GM21360 (cell line): Measurements from ENCODE around the gene CHSY3.
A peak's percentile ranks its signal among the peaks of the same experiment; 100 is the strongest.

Source experiments
- ATAC-seq: cut with Tn5 transposase; IDR thresholded peaks from one replicate; pipeline ENCODE4 v1.9.1; 2021; ENCODE audit warnings: mild to moderate bottlenecking, moderate library complexity; ENCODE audit not compliant: unreplicated experiment

The CHSY3 gene

GRCh38 chr5:129945028-129945427, 40.8 kb downstream of the CHSY3 start:
- no peak for ATAC-seq

GRCh38 chr5:129945774-129946270, 41.6 kb downstream of the CHSY3 start:
- no peak for ATAC-seq

- no peak for ATAC-seq
Measured at GRCh38 chr5:129951039-129951438, 46.8 kb downstream of the CHSY3 start.

- ATAC-seq, result no peak
Measured at GRCh38 chr5:129958581-129958980, 54.3 kb downstream of the CHSY3 start.

- no peak for ATAC-seq
Measured at GRCh38 chr5:129960831-129961230, 56.6 kb downstream of the CHSY3 start.

GRCh38 chr5:129962506-129962905, 58.2 kb downstream of the CHSY3 start:
- no peak for ATAC-seq

GRCh38 chr5:129963359-129963758, 59.1 kb downstream of the CHSY3 start:
- no peak for ATAC-seq

- no peak for ATAC-seq
Measured at GRCh38 chr5:129966071-129966470, 61.8 kb downstream of the CHSY3 start.

- no peak for ATAC-seq
Measured at GRCh38 chr5:129971714-129972113, 67.4 kb downstream of the CHSY3 start.

GRCh38 chr5:129972465-129973141, 68.3 kb downstream of the CHSY3 start:
- no peak for ATAC-seq

- no peak for ATAC-seq
Measured at GRCh38 chr5:129973716-129974426, 69.6 kb downstream of the CHSY3 start.

GRCh38 chr5:129977810-129978209, 73.5 kb downstream of the CHSY3 start:
- ATAC-seq, result peak; percentile 52

GRCh38 chr5:129978270-129978669, 74.0 kb downstream of the CHSY3 start:
- no peak for ATAC-seq

GRCh38 chr5:129988453-129988852, 84.2 kb downstream of the CHSY3 start:
- ATAC-seq, result no peak

- no peak for ATAC-seq
Measured at GRCh38 chr5:129991780-129992179, 87.5 kb downstream of the CHSY3 start.

GRCh38 chr5:129996896-129997295, 92.6 kb downstream of the CHSY3 start:
- ATAC-seq, result no peak

GRCh38 chr5:130000460-130000859, 96.2 kb downstream of the CHSY3 start:
- no peak for ATAC-seq

GRCh38 chr5:130002183-130002582, 97.9 kb downstream of the CHSY3 start:
- no peak for ATAC-seq

- no peak for ATAC-seq
Measured at GRCh38 chr5:130002876-130003275, 98.6 kb downstream of the CHSY3 start.

GRCh38 chr5:130011986-130012385, 107.7 kb downstream of the CHSY3 start:
- no peak for ATAC-seq

GRCh38 chr5:130017173-130017572, 112.9 kb downstream of the CHSY3 start:
- ATAC-seq, result no peak

GRCh38 chr5:130018641-130019040, 114.4 kb downstream of the CHSY3 start:
- ATAC-seq, result no peak
